NCI-H1105 (cell line): ENCODE results near the gene ARHGEF1.

Experiments used
- DNase-seq: peaks from one replicate; lab custom pipeline; 2025; lab: John Stamatoyannopoulos, UW

Gene ARHGEF1, protein sequence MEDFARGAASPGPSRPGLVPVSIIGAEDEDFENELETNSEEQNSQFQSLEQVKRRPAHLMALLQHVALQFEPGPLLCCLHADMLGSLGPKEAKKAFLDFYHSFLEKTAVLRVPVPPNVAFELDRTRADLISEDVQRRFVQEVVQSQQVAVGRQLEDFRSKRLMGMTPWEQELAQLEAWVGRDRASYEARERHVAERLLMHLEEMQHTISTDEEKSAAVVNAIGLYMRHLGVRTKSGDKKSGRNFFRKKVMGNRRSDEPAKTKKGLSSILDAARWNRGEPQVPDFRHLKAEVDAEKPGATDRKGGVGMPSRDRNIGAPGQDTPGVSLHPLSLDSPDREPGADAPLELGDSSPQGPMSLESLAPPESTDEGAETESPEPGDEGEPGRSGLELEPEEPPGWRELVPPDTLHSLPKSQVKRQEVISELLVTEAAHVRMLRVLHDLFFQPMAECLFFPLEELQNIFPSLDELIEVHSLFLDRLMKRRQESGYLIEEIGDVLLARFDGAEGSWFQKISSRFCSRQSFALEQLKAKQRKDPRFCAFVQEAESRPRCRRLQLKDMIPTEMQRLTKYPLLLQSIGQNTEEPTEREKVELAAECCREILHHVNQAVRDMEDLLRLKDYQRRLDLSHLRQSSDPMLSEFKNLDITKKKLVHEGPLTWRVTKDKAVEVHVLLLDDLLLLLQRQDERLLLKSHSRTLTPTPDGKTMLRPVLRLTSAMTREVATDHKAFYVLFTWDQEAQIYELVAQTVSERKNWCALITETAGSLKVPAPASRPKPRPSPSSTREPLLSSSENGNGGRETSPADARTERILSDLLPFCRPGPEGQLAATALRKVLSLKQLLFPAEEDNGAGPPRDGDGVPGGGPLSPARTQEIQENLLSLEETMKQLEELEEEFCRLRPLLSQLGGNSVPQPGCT

DNA sequence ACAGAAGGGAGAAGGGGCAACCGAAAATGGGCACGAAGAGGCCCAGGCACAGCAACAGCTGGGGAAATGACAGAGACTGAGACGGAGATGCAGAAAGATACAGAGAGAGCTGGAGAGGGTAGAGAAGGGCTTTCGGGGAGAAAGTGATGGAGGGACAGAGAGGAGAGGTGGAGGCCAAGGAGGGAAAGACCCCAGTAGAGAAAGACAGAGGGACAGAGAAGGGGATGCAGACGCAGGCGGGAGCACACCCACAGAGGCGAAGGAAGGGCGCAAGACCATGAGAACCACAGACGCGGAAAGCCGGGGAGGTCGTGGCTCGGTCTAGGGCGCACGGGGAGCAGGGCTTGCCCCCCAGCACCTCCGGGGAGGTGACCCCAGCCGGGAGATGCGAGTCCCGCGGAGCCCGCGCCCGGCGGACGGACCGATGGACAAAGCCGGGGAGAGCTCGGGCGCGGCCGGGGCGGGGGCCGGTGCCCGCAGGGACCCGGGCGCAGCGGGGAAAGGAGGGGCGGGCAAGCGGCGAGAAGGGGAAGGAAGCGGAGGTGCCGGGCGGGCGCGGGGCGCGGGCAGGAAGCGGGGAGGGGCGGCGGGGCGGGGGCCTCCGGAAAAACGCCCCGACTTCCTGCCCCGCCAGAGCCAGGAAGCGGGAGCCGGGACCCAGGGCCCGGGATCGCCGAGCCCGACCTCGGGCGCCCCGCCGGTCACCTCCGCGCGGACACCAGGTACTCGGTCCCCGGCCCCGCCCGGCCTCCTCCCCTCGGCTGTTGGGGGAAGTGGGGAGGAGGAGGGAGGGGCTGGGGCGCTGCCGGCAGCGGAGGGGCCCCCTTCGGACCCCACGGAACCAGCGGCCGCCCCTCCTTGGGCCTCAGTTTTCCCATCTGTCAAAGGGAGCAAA, at the start of gene ARHGEF1:
Gene ARHGEF1 (plus strand): TSS at position 617 of the 895 bp plus-strand sequence. CDS start 4,899 bp downstream, outside the sequence.
- DNase-seq, result no peak

DNA sequence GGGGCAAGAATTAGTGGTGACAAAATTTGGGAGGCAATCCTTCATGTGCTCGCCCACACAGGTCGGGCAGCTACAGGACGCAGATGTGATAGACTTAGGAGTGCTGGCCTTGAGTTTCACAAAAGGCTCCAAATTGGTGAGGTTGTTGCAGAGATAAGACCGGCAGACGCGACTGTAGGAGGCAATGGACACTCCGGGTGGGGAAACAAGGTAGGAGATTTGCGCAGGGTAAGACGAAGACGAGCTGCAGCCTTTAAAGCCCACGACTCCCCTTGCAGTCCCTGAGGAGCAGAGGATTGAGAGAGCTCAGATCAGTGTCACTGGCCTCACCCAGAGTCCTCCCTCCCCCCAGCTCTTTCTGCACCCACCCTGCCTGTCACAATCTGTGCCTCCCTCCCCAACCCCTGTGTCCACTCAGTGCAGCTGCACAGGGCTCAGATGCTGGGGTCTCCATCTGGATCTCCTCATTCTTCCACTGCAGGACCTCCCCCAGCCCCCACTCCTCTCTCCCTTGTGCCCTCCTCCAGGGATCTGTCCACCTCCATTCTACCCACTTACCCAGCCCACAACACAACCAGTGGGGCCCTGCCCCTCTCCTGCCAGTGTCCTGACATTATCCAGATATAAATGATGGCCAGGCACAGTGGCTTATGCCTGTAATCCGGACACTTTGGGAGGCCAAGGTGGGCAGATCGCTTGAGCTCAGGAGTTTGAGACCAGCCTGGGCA, 44.8 kb upstream of the ARHGEF1 start:
- DNase-seq, result no peak

DNA sequence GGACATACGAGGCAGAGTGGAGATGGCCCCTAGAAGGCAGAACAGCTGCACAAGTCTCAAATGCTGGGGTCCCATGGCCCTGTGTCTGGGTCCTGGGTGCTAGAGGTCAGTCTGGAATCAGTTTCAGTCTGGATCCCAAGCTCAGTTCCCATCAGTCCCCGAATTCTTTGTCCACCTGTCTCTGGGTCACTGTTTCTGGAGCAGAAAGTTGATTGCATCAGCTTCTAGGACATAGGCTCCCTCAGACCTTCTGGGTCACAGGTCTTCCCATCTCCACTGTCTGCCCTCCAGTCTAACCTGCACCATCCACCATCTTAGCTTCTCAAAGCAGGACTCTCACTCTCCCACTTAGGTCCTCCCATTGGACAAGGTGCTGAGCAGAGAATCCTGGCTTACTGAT, 43.8 kb upstream of the ARHGEF1 start:
- no peak for DNase-seq

DNA sequence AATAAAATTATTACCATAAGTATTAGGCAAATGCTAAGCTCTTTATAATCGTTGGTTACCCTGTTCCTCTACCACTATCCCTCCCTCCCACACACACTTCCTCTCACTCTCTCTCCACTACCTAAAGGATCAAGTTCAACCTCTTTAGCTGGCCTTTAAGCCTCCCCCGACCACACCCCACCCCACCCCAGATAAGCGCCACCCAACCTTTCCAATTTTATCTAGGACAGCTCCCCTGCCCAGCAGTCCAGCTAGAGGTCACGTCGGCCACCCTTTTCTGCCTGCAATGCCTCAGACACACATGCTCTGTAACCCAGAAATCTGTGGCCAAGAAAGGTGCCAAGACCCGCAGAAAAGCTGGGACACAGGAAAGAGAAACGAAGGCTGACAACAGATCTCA, 39.6 kb upstream of the ARHGEF1 start:
- DNase-seq, result no peak

DNA sequence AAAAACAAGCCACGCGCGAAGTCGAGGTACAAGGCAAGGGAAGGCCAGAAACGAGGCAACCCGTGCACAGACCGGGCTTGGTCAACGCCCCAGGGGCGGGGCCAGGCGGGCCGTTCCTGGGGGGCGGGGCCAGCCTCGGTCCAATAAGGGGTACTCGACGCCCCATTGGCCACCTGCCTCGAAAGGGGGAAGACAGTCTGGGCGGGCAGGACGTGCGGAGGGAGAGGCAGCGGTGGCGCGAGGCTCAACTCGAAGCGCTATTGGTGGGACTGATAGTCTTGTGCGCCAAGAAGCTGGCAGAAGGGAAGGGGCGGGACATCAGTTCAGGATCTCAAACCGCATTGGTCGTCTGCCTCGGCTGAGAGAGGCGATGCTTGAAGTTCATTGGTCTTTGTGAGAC, 38.4 kb upstream of the ARHGEF1 start, which contains the start of gene LYPD4:
Gene LYPD4 (minus strand): TSS at position 83 of the 400 bp plus-strand sequence. CDS start 5,398 bp downstream, outside the sequence.
- DNase-seq, result no peak

DNA sequence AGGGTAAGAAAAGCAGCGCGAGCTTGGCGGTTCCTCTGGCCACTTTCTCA, 38.2 kb upstream of the ARHGEF1 start, which contains the start of gene DMRTC2:
Gene DMRTC2 (plus strand): TSS at position 42 of the 50 bp plus-strand sequence. CDS start 2,387 bp downstream, outside the sequence.
- no peak for DNase-seq

GRCh38 chr19:41845051-41845590, 37.9 kb upstream of the ARHGEF1 start:
- no peak for DNase-seq

GRCh38 chr19:41847351-41848105, 35.5 kb upstream of the ARHGEF1 start:
- no peak for DNase-seq

GRCh38 chr19:41848666-41849065, 34.3 kb upstream of the ARHGEF1 start:
- DNase-seq, result no peak

- no peak for DNase-seq
Measured at GRCh38 chr19:41849067-41849466, 33.9 kb upstream of the ARHGEF1 start.

DNA sequence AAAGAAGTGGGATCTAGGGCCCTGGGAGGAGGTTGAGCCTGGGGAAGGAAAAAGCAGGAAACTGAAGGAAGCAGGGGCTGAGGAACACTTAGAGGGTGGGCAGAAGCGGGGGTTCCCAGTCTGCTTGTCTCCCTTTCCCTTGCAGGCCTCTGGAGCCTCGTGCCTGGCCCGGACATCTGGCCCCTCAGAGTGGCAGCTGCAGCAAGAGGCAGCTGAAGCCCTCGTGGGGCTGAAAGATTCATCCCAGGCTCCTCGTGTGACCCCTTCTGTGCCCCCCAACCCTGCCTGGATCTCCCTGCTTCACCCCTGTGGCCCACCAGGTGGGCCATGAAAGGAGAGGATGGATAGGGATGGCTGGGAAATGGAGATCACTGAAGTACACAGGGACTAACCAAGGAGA, 32.6 kb upstream of the ARHGEF1 start:
- no peak for DNase-seq

DNA sequence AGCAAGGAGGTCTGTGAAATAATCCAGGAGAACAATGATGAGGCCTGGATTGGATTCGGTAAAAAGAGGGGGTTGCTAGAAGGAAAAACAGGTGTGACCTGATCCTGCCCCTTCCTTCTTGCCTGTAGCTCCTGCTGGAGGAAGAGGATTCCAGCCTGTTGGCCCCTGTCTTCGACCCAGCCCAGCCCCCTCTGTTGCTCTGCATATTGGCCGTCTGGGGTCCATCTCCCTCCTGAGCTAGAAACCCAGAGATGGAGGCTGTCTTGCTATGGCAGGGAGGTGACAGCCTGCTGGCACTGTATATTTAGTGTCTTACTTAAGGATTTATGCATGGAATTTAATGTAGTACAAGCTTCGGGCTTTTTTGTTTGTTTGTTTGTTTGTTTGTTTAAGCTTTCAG, 31.5 kb upstream of the ARHGEF1 start:
- no peak for DNase-seq

DNA sequence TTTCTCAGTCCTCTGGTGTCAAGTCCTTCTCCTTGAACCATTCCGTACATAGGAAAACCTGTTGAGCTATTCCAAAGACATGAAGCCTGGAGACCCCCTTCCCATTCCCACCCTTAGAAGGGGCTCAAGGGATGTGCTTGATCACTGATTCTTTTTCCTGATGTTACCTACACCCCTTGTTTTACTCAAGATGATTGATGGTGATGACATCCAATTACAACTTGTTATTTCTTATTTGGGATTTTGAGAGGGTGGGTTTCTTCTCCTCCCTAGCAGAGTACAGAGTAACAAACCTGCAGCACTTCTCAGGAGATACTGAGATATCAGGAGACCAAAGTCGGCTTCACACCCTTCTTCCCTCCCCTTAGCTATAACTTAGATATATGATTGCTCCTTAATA, 29.6 kb upstream of the ARHGEF1 start:
- DNase-seq, result no peak

GRCh38 chr19:41853768-41854167, 29.2 kb upstream of the ARHGEF1 start:
- DNase-seq, result no peak

GRCh38 chr19:41859213-41859617, 23.8 kb upstream of the ARHGEF1 start:
- no peak for DNase-seq

- DNase-seq, result peak; percentile 98
Measured at GRCh38 chr19:41859618-41860418, 23.2 kb upstream of the ARHGEF1 start, which contains the start of gene RPS19. RPS19 (plus strand) TSS chr19:41860255; CDS start chr19:41860775, 520 bp downstream.

DNA sequence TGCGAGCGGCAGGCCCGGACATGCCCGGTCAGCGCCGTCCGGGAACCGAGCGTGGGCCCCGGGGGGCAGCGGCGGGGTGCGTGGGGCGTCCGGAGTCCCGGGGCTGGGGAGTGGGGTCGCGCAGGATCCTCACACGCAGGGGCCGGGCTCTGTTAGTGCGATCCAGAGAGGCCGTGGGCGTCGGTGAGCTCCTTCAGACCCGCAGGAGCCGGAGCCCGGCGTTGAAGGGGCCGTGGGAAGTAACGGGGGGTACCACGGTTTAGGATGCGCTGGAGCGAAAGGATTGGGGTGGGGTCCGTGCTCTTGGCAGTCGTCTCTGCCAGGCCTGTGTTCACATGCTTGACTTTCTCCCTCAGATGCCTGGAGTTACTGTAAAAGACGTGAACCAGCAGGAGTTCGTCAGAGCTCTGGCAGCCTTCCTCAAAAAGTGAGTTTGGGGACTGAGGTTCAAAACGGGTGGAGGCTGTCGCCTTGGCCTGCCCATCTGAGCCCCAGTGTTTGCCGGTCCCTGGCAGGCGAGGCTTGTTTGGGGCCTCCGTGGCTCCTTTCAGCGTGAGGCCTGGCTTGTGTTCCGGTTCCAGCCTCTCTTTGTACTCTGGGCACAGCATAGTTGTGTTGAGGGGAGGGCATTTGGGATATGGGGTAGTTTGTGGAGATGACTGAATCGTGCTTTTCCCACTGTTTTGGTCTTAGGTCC, 22.4 kb upstream of the ARHGEF1 start:
- DNase-seq, result no peak

DNA sequence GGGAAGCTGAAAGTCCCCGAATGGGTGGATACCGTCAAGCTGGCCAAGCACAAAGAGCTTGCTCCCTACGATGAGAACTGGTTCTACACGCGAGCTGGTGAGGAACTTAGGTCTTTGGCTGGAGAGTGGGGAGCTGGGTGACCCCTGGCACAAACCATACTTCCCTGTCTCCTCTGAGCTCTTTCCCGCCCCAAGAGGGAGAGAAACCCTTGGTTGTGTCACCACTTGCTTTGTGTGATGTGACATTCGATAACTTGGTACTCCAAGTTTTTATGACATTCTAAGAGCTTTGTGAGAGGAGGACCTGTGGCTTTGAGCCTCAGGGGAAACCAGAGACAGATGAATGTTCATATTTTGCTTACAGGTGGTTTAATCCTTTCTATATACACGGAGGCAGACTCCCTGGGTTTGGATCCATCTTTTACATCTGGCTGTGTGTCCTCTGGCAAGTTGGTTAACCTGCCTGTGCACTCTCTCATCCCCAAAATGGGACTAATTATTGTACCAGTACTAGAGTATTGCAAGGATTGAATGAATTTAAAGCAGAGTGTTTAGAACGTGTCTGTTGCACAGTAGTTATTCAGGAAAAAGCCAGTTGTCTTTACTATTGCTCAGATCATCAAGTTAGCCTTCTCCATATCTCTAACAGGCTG, 21.7 kb upstream of the ARHGEF1 start:
- DNase-seq, result no peak

GRCh38 chr19:41861846-41862245, 21.1 kb upstream of the ARHGEF1 start:
- DNase-seq, result no peak
